ENCODE measurements around the gene PDE9A.

The PDE9A gene

DNA sequence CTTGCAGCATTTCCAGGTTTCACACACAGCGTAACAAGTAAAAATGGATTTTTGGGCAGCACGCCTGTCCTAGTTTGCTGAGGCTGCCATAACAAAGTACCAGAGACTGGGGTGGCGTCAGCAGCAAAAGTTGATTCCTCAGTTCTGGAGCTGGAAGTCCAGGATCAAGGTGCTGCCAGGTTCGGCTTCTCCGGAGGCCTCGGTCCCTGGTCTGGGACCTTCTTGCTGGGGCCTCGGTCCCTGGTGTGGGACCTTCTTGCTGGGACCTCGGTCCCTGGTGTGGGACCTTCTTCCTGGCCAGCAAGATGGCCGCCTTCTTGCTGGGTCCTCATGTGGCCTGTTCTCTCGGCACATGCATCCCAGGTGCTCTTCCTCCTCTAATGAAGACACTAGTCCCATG, 104.0 kb downstream of the PDE9A start:
- no peaks in the 10 kb centered on the region for H3K36me3 Mint-ChIP-seq (ENCODE audit: low read depth)
- H3K4me3 Mint-ChIP-seq: no peak overlapping the region
- no peak overlapping the region for H3K27ac Mint-ChIP-seq
- H3K27me3 Mint-ChIP-seq (ENCODE audit: low read depth): no peaks in the 10 kb centered on the region
- no peaks in the 10 kb centered on the region for H3K4me1 Mint-ChIP-seq (ENCODE audit: low read depth)
- no peaks in the 10 kb centered on the region for H3K9me3 Mint-ChIP-seq
- no peak for DNase-seq (ENCODE audit: low spot score)

DNA sequence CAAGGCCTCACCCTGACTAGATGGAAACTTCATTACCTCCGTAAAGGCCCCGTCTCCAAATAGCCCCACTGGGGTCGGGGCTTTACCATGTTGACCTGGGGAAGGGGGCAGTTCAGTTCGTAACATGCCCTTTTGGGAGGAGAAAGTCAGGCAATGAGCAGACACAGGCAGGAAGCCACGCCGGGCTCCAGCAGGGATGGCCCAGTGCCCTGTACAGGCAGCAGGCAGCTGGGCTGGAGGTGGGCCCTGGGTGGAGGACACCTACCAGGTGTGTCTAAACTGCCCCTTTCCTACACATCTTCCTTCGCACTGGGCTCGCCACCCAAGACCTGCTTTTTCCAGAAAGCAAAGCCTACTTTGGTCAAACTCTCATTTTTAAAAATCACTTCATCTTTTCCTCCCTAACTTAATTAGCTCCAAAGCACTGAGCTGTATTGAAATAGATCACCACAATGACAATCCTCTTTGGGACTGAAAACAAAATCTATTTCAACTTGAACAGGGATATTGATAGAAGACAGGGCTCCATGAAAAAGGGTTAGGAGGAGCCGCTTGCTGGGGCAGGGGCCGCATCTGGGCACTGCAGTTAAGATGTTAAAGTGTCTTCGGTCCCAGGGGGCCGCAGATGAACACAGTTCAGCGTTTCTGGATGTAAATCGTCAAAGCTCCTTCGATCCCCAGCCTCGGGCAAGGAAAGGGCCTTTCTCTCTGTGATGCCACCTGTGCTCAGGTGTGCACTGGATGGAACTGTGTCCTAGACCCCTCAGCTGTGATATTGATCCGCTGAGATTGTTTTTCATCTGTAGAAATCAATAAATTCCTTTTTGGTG, 104.6 kb downstream of the PDE9A start:
- Mint-ChIP-seq H3K9me3 (no peaks in the 10 kb centered on the region), H3K4me1 (ENCODE audit: low read depth) (no peaks in the 10 kb centered on the region), H3K27ac (no peak overlapping the region), H3K27me3 (ENCODE audit: low read depth) (no peaks in the 10 kb centered on the region), H3K36me3 (ENCODE audit: low read depth) (no peaks in the 10 kb centered on the region), H3K4me3 (no peak overlapping the region)
- DNase-seq (ENCODE audit: low spot score): no peak

GRCh38 chr21:42758721-42759593, 105.5 kb downstream of the PDE9A start:
- no peak for DNase-seq (ENCODE audit: low spot score)
- Mint-ChIP-seq H3K27me3 (ENCODE audit: low read depth) (no peaks in the 10 kb centered on the region), H3K9me3 (no peaks in the 10 kb centered on the region), H3K27ac (no peak overlapping the region), H3K36me3 (ENCODE audit: low read depth) (no peaks in the 10 kb centered on the region), H3K4me1 (ENCODE audit: low read depth) (no peaks in the 10 kb centered on the region), H3K4me3 (no peak overlapping the region)

DNA sequence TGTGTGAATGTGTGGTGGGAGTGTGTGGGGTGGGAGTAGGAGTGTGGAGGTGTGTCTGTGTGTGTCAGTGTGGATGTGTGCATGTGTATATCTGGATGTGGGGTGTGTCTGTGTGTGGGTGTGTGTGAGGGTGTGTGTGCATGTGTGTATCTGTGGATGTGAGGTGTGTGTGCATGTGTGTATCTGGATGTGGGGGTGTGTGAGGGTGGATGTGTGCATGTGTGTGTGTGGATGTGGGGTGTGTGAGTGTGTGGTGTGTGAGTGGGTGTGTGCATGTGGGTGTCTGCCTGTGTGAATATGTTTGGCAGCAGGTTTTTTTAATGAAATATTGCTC, 106.1 kb downstream of the PDE9A start:
- Mint-ChIP-seq H3K27ac (no peak overlapping the region), H3K36me3 (ENCODE audit: low read depth) (no peaks in the 10 kb centered on the region), H3K9me3 (no peaks in the 10 kb centered on the region), H3K4me1 (ENCODE audit: low read depth) (no peaks in the 10 kb centered on the region), H3K27me3 (ENCODE audit: low read depth) (no peaks in the 10 kb centered on the region), H3K4me3 (no peak overlapping the region)
- DNase-seq (ENCODE audit: low spot score): no peak

DNA sequence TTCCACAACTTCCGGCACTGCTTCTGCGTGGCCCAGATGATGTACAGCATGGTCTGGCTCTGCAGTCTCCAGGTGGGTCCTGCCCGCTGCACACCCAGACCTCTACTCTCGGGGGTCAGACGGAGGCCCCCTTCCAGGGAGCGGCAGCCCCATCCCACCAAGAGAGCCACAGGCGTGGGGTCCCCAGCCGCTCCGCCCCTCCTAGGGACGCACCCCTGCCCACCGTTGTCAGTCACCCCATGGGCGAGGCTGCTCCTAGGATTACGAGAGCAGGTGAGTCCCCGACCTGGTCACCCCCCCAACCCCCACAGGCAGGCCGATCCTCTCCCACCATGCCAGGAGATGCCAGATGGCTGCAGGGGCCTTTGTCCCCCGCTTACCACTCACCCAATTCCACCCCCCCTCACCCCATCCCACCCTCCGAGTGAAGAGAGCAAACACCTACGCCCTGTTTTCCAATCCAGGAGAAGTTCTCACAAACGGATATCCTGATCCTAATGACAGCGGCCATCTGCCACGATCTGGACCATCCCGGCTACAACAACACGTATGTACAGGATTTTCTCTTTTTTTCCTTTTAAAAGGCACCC, 107.0 kb downstream of the PDE9A start:
- no peaks in the 10 kb centered on the region for H3K4me1 Mint-ChIP-seq (ENCODE audit: low read depth)
- no peak overlapping the region for H3K4me3 Mint-ChIP-seq
- DNase-seq (ENCODE audit: low spot score): no peak
- H3K27ac Mint-ChIP-seq: no peak overlapping the region
- H3K36me3 Mint-ChIP-seq (ENCODE audit: low read depth): peaks cover 2% of the 10 kb centered on the region
- no peaks in the 10 kb centered on the region for H3K27me3 Mint-ChIP-seq (ENCODE audit: low read depth)
- H3K9me3 Mint-ChIP-seq: no peaks in the 10 kb centered on the region

- no peak for DNase-seq (ENCODE audit: low spot score)
- Mint-ChIP-seq H3K4me3 (no peak overlapping the region), H3K27me3 (ENCODE audit: low read depth) (no peaks in the 10 kb centered on the region), H3K36me3 (ENCODE audit: low read depth) (peaks cover 2% of the 10 kb centered on the region), H3K9me3 (no peaks in the 10 kb centered on the region), H3K4me1 (ENCODE audit: low read depth) (no peaks in the 10 kb centered on the region), H3K27ac (no peak overlapping the region)
These were observed 107.7 kb downstream of the PDE9A start for GRCh38 chr21:42760951-42761751.

DNA sequence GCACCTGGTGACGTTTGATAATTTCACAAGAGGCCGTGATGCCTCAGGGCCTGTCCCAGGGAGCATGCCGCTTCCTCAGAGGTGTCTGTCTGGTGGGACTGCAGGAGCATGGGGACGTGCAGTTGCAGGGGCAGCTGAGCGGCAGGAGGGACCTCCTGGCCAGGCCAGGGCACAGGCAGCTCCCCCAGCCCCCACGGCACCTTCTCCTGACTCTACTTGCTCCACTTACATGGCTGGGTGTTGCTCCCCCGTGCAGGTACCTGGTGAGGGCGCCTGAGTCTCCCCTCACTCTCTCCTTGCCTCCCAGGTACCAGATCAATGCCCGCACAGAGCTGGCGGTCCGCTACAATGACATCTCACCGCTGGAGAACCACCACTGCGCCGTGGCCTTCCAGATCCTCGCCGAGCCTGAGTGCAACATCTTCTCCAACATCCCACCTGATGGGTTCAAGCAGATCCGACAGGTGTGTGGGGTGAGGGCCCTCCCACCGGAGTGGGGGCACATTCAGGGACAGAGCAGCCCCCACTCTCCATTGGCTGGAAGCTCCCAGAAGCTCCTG, 108.4 kb downstream of the PDE9A start:
- peaks cover 2% of the 10 kb centered on the region for H3K36me3 Mint-ChIP-seq (ENCODE audit: low read depth)
- no peaks in the 10 kb centered on the region for H3K9me3 Mint-ChIP-seq
- DNase-seq (ENCODE audit: low spot score): no peak
- no peaks in the 10 kb centered on the region for H3K4me1 Mint-ChIP-seq (ENCODE audit: low read depth)
- no peaks in the 10 kb centered on the region for H3K27me3 Mint-ChIP-seq (ENCODE audit: low read depth)
- H3K4me3 Mint-ChIP-seq: no peak overlapping the region
- no peak overlapping the region for H3K27ac Mint-ChIP-seq

GRCh38 chr21:42763581-42764442, 110.4 kb downstream of the PDE9A start:
- Mint-ChIP-seq H3K4me1 (ENCODE audit: low read depth) (no peaks in the 10 kb centered on the region), H3K27ac (no peak overlapping the region), H3K9me3 (no peaks in the 10 kb centered on the region), H3K36me3 (ENCODE audit: low read depth) (peaks cover 7% of the 10 kb centered on the region), H3K4me3 (no peak overlapping the region), H3K27me3 (ENCODE audit: low read depth) (no peaks in the 10 kb centered on the region)
- DNase-seq (ENCODE audit: low spot score): no peak

DNA sequence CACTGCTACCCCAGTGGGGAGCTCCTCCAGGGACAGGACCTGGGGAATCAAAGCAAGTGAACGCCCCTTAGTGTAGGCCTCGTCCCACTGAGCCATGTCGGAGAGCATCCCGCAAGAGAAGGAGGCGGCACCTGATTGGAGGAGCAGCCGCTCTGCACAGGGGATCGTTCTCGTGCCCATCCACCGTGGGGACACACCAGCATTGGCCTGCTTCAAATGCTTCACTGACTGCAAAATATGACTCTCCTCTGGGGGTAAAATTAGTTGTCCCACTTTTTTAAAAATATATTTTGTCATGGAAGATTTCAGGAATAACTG, 111.0 kb downstream of the PDE9A start:
- H3K9me3 Mint-ChIP-seq: no peaks in the 10 kb centered on the region
- DNase-seq (ENCODE audit: low spot score): no peak
- no peak overlapping the region for H3K27ac Mint-ChIP-seq
- no peaks in the 10 kb centered on the region for H3K4me1 Mint-ChIP-seq (ENCODE audit: low read depth)
- no peak overlapping the region for H3K4me3 Mint-ChIP-seq
- H3K36me3 Mint-ChIP-seq (ENCODE audit: low read depth): peaks cover 12% of the 10 kb centered on the region
- no peaks in the 10 kb centered on the region for H3K27me3 Mint-ChIP-seq (ENCODE audit: low read depth)

- Mint-ChIP-seq H3K4me1 (ENCODE audit: low read depth) (no peaks in the 10 kb centered on the region), H3K9me3 (no peaks in the 10 kb centered on the region), H3K36me3 (ENCODE audit: low read depth) (peaks cover 14% of the 10 kb centered on the region), H3K27me3 (ENCODE audit: low read depth) (no peaks in the 10 kb centered on the region), H3K27ac (peak overlapping the region; percentile 57), H3K4me3 (no peak overlapping the region)
- no peak for DNase-seq (ENCODE audit: low spot score)
These were observed 111.5 kb downstream of the PDE9A start for GRCh38 chr21:42764883-42765282.

DNA sequence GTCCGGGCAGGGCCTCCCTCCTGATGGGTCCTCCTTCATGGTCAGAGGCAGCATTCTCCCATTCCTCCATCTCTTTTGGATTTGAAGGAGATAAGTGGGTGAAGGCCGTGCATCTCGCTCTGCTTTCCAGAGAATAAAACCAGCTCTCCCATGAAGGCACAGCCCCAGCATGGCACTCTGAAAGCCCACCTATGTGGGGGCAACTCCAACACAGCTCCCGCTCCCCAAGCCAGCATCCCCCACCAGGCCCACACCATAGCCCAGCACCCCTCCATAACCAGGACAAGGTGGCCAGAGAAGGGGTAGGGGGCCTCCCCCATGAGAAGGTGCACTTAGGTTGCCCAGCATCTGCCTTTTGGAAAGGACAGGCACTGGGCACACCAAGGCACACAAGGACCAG, 112.2 kb downstream of the PDE9A start:
- Mint-ChIP-seq H3K36me3 (ENCODE audit: low read depth) (peaks cover 14% of the 10 kb centered on the region), H3K27me3 (ENCODE audit: low read depth) (no peaks in the 10 kb centered on the region), H3K27ac (no peak overlapping the region), H3K4me3 (no peak overlapping the region), H3K9me3 (no peaks in the 10 kb centered on the region), H3K4me1 (ENCODE audit: low read depth) (no peaks in the 10 kb centered on the region)
- no peak for DNase-seq (ENCODE audit: low spot score)

DNA sequence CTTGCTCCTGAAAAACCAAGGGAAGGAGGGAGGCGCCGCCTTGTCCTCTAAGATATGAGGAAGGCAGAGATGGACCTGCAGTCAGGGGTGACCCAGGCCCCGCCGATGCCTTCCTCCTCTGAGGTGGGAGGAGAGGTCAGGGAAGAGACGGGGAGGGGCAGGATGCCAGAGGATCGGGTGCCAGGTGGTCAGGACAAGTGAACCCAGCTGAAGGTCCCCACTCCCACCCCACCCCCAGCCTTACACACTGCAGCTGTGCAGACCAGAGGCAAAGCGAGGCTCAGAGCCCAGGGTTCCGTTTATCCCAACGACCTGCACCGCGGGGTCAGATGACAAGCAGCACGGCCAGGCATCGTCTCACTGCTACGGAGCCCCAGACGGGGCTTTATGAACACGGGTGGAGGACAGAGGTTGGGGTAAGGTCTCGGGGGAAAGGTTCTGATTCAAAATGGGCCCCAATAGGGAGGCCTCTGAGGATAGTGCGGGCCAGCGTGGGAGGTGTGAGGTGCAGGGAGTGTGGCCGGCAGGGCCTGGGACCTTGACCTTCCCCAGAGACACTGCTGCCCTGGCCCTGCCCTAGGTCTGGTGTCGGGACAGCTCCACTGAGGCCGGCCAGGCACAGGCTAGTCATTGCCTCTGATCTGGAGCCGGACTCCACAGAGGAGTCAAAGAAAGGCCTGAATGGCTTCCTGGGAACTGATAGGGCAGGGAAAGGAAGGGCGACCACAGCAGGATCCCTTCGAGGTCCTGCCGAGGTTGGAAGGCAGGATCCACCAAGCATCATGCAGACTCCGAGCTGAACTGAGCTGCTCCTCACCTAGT, 113.5 kb downstream of the PDE9A start:
- DNase-seq (ENCODE audit: low spot score): no peak
- H3K9me3 Mint-ChIP-seq: no peaks in the 10 kb centered on the region
- H3K27ac Mint-ChIP-seq: no peak overlapping the region
- no peaks in the 10 kb centered on the region for H3K27me3 Mint-ChIP-seq (ENCODE audit: low read depth)
- H3K4me3 Mint-ChIP-seq: no peak overlapping the region
- H3K36me3 Mint-ChIP-seq (ENCODE audit: low read depth): peaks cover 16% of the 10 kb centered on the region
- H3K4me1 Mint-ChIP-seq (ENCODE audit: low read depth): no peaks in the 10 kb centered on the region

All from T-helper 2 cell treated with Interferon-gamma antibody and Interleukin-4, amounts not matched to agents 5 μg/mL and 100 μg/mL, for 36 hours (primary cell).